ENCODE data around the gene CAV1.

CAV1 gene

DNA sequence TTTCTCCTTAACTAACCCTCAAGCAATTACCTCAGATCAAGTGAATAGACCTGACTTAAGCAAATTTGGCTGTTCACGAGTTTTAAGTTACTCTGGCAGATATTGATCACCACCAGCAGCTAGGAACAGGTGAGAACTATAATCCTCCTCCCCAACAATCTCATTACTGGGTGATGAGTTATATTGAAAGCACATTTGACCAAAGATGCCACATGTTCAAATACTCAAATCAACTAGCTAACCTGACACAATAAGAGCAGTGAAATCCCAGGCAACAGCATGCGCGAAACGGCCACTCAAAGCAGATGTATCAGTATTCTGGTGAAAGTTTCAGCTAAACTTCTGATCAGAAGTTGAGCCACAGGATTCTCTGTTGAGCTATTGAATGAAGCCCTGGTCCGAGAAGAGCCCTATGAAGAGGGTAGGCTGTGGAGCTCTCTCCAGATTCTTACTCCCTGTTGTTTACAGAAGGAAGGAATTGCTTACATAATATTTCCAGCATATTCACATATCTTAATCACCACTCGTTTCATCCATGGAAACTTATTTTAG is 52.6 kb downstream of the CAV1 start:
- no peak overlapping the region for H3K27ac ChIP-seq
- no peak for TF ChIP-seq ZFX (IDR thresholded peaks at IDR 0.05)
- TF ChIP-seq, protein P1, sequence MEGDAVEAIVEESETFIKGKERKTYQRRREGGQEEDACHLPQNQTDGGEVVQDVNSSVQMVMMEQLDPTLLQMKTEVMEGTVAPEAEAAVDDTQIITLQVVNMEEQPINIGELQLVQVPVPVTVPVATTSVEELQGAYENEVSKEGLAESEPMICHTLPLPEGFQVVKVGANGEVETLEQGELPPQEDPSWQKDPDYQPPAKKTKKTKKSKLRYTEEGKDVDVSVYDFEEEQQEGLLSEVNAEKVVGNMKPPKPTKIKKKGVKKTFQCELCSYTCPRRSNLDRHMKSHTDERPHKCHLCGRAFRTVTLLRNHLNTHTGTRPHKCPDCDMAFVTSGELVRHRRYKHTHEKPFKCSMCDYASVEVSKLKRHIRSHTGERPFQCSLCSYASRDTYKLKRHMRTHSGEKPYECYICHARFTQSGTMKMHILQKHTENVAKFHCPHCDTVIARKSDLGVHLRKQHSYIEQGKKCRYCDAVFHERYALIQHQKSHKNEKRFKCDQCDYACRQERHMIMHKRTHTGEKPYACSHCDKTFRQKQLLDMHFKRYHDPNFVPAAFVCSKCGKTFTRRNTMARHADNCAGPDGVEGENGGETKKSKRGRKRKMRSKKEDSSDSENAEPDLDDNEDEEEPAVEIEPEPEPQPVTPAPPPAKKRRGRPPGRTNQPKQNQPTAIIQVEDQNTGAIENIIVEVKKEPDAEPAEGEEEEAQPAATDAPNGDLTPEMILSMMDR (conservative IDR thresholded peaks at IDR 0.05): no peak

- no peak overlapping the region for H3K27ac ChIP-seq
- TF ChIP-seq ZFX (IDR thresholded peaks at IDR 0.05): no peak
- TF ChIP-seq, protein P1 (conservative IDR thresholded peaks at IDR 0.05): no peak
Measured at GRCh38 chr7:116578526-116578925, 53.7 kb downstream of the CAV1 start.

GRCh38 chr7:116579322-116579721 is 54.5 kb downstream of the CAV1 start:
- TF ChIP-seq, protein P1 (conservative IDR thresholded peaks at IDR 0.05): no peak
- no peak for TF ChIP-seq ZFX (IDR thresholded peaks at IDR 0.05)
- no peak overlapping the region for H3K27ac ChIP-seq

DNA sequence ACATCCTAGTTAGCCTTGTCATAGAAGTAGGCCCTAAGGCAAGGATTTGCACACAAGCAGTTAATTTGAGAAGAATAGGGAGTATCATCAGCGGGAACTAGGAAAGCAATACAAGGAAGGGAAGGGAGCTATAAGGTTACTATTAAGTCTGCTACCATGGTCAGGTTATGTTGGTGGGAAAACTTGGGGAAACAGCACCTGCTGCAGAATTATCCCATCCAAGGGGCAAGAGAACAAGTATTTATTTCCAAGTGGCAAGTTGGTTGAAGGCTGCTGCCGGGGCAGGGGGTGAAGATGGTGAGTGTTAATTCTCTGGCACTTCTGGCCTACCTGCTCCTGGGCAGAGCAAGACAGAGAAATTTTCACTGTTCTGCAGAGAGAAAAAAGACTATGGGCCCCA is 55.0 kb downstream of the CAV1 start:
- TF ChIP-seq ZFX (IDR thresholded peaks at IDR 0.05): no peak
- TF ChIP-seq, protein P1 (conservative IDR thresholded peaks at IDR 0.05): no peak
- no peak overlapping the region for H3K27ac ChIP-seq

GRCh38 chr7:116582164-116582732 is 57.4 kb downstream of the CAV1 start:
- no peak overlapping the region for H3K27ac ChIP-seq
- TF ChIP-seq, protein P1 (conservative IDR thresholded peaks at IDR 0.05): no peak
- no peak for TF ChIP-seq ZFX (IDR thresholded peaks at IDR 0.05)

DNA sequence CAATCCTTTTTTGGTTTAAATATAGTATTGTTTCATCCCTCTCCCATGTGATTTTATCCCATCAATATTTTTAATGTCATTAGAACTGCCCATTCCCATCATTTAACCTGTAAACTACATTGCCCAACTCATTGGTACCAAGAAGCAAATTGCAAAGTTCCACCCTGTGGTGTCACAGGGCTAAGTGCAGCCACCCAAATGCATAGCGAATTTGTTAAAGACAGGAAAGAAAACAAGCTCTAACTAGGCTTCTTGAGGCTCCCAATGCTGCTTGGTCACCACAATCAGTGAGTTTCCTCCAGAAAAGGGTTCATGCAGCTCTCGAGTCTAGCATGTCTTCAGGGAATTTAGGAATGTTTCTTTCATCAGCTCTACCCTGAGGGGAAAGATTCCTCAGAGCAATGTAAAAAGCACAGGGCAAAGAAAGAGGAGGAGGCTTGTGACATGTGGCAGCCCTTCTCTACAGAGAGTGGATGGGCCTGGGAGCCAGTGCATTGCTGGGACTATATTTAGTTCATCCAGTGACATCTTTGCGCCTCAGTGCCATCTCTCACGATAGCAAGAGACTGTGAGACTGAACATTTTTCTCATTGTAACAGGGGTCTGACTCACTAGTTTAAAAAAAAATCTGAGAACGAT is 58.1 kb downstream of the CAV1 start:
- H3K27ac ChIP-seq: no peak overlapping the region
- no peak for TF ChIP-seq ZFX (IDR thresholded peaks at IDR 0.05)
- TF ChIP-seq, protein P1 (conservative IDR thresholded peaks at IDR 0.05): no peak

GRCh38 chr7:116583653-116584052 is 58.8 kb downstream of the CAV1 start:
- TF ChIP-seq ZFX (IDR thresholded peaks at IDR 0.05): no peak
- TF ChIP-seq, protein P1 (conservative IDR thresholded peaks at IDR 0.05): no peak

More at GRCh38 chr7:116583653-116584052, 58.8 kb downstream of the CAV1 start:
- no peak overlapping the region for H3K27ac ChIP-seq
